ENCODE measurements around the gene OR5B12.
"Not testable (repeated sequence)": the region's sequence is repeated elsewhere in the genome, so short reads cannot be mapped to it uniquely, and the experiment has no call there.

The OR5B12 gene

GRCh38 chr11:58442136-58442535, at the start of gene OR5B12:
Gene OR5B12 (minus strand): TSS chr11:58442236. CDS start chr11:58440151, 2,085 bp downstream.
- DNase-seq (ENCODE audit: low spot score) = no peak

DNA sequence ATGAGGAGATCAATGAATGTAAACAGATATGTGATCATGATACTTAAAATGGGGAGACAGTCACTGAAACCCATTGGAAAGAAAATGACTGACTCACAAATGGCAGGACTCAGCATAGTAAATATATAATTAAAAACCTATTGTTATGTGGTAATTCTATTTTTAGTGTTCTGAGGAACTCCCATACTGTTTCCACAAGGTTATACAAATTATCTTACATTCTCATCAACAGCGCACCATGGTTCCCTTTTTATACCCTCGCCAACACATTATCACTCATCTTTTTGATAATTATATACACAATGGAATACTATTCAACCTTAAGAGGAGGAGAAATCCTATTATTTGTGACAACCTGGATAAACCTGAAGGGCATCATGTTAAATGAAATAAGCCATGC, 48.8 kb upstream of the OR5B12 start:
- no peak for DNase-seq (ENCODE audit: low spot score)

DNA sequence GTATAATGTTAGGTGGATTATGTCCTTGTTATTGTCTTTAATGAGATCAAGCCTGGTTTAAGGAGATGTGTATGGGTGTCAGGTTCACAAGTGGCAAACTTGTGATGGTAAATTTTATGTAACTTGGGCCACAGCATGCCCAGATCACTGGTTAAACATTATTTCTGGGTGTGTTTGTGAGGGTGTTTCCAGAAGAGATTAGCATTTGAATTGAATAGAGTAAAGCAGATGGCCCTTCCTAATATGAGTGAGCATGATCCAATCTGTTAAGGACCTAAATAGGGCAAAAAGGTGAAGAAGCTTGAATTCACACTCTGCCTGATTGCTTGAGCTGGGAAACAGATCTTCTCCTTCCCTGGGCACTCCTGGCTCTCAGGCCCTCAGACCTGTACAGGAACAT, 45.1 kb upstream of the OR5B12 start:
- no peak for DNase-seq (ENCODE audit: low spot score)

DNA sequence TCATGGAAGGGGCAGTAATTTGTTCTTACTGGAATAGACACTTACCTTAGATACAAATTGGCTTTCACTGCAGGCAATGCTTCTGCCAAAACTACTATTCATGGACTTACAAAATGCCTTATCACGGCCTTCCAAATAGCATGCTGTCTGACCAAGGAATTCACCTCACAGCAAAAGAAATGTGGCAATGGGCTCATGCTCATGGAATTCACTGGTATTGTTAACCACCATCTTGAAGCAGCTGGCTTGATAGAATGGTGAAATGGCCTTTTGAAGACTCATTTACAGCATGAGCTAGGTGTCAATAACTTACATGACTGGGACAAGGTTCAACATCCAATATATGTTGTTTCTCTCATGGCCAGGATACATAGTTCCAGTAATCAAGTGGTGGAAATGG, 43.9 kb upstream of the OR5B12 start:
- no peak for DNase-seq (ENCODE audit: low spot score)

GRCh38 chr11:58471892-58472291, 29.9 kb upstream of the OR5B12 start:
- DNase-seq (ENCODE audit: low spot score) = no peak

GRCh38 chr11:58466293-58466692, 24.3 kb upstream of the OR5B12 start:
- no peak for DNase-seq (ENCODE audit: low spot score)

DNA sequence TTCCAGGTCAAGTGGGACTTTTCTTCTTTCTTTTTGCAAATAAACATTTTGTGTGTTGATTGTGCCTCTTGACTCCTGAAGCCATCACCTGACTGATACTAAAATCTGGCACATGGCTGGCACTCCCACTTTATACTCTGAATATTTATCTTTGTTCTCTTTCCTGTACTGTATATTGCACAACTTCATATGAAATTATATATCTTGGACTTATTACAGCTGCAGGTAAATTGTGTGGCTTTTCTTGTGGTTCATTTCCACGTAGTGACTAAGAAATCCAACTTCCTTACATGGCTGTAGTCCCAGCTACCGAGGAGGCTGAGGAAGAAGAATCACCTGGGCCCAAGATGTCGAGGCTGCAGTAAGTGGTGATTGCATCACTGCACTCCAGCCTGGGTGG, 23.7 kb upstream of the OR5B12 start:
- DNase-seq (ENCODE audit: low spot score) = no peak

GRCh38 chr11:58451585-58451984, 9.5 kb upstream of the OR5B12 start:
- DNase-seq (ENCODE audit: low spot score) = no peak

DNA sequence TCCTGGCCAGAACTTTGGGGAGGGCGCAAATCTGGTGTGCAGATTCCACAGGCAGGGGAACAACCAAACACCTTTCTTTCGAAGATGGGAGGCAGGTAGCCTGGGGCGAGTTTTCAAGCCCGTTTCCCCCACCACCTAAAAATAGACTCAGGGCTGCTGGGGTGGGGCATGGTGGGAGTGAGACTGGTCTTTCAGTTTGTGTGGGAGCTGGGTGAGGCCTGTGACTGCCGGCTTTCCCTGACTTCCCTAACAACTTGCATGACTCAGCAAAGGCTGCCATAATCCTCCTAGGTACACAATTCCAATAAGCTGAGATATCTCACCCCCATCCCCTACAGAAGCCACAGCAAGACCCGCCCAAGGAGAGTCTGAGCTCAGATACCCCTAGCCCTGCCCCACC, 4.3 kb upstream of the OR5B12 start:
- no peak for DNase-seq (ENCODE audit: low spot score)

DNA sequence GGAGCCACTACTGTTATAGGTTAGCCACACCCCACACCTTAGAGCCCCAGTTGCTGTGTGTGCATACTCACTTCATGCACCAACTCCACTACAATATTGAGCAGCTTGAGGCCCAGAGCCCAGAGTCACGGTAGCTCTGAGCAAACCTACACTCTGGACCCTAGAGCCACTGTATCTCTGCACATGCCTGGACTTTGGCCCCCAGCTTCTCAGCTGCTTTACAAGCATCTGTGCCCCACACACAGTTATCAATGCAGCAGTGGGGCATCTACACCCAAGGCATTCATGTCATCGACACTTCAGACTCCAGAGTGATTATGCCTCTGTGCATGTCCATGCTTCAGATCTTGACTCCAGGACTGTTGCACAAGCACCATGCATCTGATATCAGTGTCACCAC, 2.3 kb upstream of the OR5B12 start:
- no peak for DNase-seq (ENCODE audit: low spot score)

GRCh38 chr11:58438486-58438885, 3.5 kb downstream of the OR5B12 start:
- no peak for DNase-seq (ENCODE audit: low spot score)

GRCh38 chr11:58434217-58434616, 7.8 kb downstream of the OR5B12 start:
- no peak for DNase-seq (ENCODE audit: low spot score)

DNA sequence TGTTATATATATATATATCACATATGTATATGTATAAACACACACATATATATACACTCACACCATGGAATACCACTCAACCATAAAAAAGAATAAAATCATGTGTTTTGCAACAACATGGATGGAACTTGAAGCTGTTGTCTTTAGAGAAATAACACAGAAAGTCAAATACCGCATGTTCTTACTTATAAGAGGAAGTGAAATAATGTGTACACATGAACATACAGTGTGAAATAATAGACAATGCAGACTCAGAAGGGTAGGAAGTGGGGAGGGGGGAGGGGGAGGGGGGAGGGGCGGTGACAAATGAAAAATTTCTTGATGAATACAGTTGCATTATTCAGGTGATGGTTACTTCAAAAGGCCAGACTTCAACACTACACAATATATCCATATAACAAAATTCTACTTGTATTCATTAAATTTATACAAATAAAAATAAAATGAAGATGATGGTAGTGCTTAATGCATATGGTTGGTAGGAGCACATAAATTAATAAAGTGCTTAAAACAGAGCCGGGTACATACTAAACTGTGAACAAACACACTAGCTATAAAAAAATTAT, 8.3 kb downstream of the OR5B12 start:
- DNase-seq (ENCODE audit: low spot score) = no peak

DNA sequence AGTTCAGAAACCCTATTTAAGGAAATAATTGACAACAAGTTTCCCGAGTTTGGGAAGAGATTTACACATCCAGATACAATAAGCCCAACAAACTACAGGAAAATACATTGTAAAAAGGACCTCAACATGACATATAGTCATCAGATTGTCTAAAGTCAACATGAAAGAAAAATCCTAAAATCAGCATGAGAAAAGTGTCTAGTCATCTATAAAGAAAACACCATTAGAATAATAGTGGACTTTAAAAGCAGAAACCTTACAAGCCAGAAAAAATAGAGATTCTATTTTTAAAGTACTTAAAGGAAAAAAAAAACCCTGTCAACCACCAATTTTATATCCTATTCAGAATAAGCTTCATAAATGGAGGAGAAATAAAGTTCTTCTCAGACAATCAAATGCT, 12.8 kb downstream of the OR5B12 start:
- DNase-seq (ENCODE audit: low spot score) = no peak

DNA sequence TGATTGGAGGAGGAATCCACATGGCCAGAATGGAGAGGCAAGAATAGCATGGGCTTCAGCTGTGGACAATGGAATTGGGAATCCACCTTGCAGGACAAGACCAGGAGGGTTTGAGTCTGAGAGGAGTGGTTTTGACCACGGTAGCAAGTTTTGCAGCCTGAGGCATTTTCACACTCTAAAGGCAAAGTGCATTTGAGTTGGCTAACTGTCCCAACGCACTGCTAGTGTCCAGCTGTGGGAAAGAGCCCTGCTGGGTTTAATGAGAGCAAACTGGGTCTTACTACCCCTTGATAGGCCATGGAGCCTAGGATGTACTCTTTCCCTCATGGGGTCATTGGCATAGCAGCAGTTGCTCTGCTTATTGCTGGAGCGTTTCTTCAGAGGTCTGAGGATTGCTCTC, 14.0 kb downstream of the OR5B12 start, which contains the start of gene OR5B2:
Gene OR5B2, minus strand, starts transcription at position 101 of the 400 bp plus-strand sequence. CDS start 4,860 bp downstream, outside the sequence.
- no peak for DNase-seq (ENCODE audit: low spot score)

GRCh38 chr11:58406774-58407173, 35.3 kb downstream of the OR5B12 start, which contains the start of gene OR5B3:
Gene OR5B3 (minus strand): TSS chr11:58406874. CDS start chr11:58403409, 3,465 bp downstream.
- no peak for DNase-seq (ENCODE audit: low spot score)

- not testable (repeated sequence) for DNase-seq (ENCODE audit: low spot score)
These were observed 42.4 kb downstream of the OR5B12 start for GRCh38 chr11:58399622-58400021.

GRCh38 chr11:58395581-58395980, 46.5 kb downstream of the OR5B12 start:
- DNase-seq (ENCODE audit: low spot score) = no peak

- no peak for DNase-seq (ENCODE audit: low spot score)
These were observed 47.8 kb downstream of the OR5B12 start for GRCh38 chr11:58394195-58394594.

GRCh38 chr11:58392746-58393145, 49.3 kb downstream of the OR5B12 start:
- no peak for DNase-seq (ENCODE audit: low spot score)

DNA sequence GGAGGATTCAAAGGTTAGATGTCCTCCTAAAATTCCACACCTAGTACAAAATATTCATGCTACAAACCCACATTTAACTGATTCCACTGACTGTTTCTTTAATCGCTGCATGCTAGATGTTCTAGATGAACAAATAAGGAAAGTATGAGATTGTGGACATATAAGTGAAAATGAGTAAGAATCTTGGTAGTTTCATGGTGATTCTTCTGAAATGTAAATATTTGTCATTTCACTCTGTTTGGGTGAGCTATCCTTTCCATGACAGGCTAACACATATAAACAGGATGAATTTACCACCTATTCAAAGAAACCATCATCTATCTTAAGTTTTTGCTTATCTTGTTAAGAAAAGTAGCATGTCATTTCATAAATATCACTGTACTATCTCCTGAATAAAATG, 50.2 kb downstream of the OR5B12 start:
- no peak for DNase-seq (ENCODE audit: low spot score)

- no peak for DNase-seq (ENCODE audit: low spot score)
These were observed 51.4 kb downstream of the OR5B12 start for GRCh38 chr11:58390551-58391063.
